ENCODE measurements around the gene PGS1. TPM values are rescaled to one million over a fixed set of nuclear protein-coding genes. Genes with fewer than 3 reads are reported as not detected.

PGS1 gene
- total RNA-seq, 2 donors from 2014 or later: 29.2 to 57.4 TPM

GRCh38 chr17:78399028-78399692 lies 20.7 kb downstream of the PGS1 start:
- 82% methylated on average over 28 of the region's 28 CpGs for WGBS
- Histone ChIP-seq H3K4me1 (replicated peaks) (peaks cover 11% of the 10 kb centered on the region), H3K27me3 (replicated peaks; ENCODE audit: insufficient read depth) (no peaks in the 10 kb centered on the region), H3K9me3 (no peaks in the 10 kb centered on the region), H3K27ac (no peak overlapping the region), H3K4me3 (no peak overlapping the region), H3K36me3 (peaks cover 12 to 14% of the 10 kb centered on the region in 2 donors)
- TF ChIP-seq POLR2A (IDR thresholded peaks at IDR 0.05) (no peak), POLR2AphosphoS5 (IDR thresholded peaks at IDR 0.05) (no peak)
- TF ChIP-seq, protein P1, sequence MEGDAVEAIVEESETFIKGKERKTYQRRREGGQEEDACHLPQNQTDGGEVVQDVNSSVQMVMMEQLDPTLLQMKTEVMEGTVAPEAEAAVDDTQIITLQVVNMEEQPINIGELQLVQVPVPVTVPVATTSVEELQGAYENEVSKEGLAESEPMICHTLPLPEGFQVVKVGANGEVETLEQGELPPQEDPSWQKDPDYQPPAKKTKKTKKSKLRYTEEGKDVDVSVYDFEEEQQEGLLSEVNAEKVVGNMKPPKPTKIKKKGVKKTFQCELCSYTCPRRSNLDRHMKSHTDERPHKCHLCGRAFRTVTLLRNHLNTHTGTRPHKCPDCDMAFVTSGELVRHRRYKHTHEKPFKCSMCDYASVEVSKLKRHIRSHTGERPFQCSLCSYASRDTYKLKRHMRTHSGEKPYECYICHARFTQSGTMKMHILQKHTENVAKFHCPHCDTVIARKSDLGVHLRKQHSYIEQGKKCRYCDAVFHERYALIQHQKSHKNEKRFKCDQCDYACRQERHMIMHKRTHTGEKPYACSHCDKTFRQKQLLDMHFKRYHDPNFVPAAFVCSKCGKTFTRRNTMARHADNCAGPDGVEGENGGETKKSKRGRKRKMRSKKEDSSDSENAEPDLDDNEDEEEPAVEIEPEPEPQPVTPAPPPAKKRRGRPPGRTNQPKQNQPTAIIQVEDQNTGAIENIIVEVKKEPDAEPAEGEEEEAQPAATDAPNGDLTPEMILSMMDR (IDR thresholded peaks at IDR 0.05): no peak
- intact Hi-C loops (cut with DNase I): no loop called here
- DNase-seq (ENCODE audit: low spot score): no peak

DNA sequence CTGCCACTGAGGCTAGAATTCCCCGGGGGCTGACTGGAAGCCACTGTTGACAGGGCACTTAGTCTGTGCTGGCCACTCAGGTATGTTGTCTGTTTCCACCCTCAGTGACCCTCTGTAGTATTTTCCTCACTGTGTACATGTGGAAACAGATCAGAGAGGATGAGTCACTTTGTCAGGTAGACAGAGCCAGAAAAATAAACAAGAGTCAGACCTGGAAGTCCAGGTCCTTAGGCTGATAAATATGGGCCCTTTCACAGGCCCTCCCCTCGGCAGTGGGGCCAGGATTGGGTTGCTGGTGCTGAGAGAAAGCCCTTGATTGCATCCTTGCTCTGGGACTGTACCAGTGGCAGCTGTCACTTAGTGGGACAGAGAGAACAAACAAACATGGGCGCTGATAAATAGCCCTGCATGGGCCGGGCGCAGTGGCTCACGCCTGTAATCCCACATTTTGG lies 21.3 kb downstream of the PGS1 start:
- no peaks in the 10 kb centered on the region for H3K27me3 ChIP-seq (replicated peaks; ENCODE audit: insufficient read depth)
- H3K36me3 ChIP-seq: peaks cover 12 to 14% of the 10 kb centered on the region in 2 donors
- TF ChIP-seq POLR2A (IDR thresholded peaks at IDR 0.05) (no peak), POLR2AphosphoS5 (IDR thresholded peaks at IDR 0.05) (no peak)
- TF ChIP-seq, protein P1 (IDR thresholded peaks at IDR 0.05): no peak
- no peaks in the 10 kb centered on the region for H3K9me3 ChIP-seq
- intact Hi-C loops (cut with DNase I): no loop called here
- DNase-seq (ENCODE audit: low spot score): no peak
- WGBS: 69% methylated on average over 6 of the region's 6 CpGs
- no peak overlapping the region for H3K4me3 ChIP-seq
- H3K4me1 ChIP-seq (replicated peaks): peaks cover 11% of the 10 kb centered on the region
- no peak overlapping the region for H3K27ac ChIP-seq

GRCh38 chr17:78400581-78401240 lies 22.3 kb downstream of the PGS1 start:
- intact Hi-C loops (cut with DNase I): no loop called here
- Histone ChIP-seq H3K27ac (no peak overlapping the region), H3K36me3 (peaks cover 12 to 14% of the 10 kb centered on the region in 2 donors), H3K4me3 (no peak overlapping the region), H3K9me3 (no peaks in the 10 kb centered on the region), H3K4me1 (replicated peaks) (peaks cover 11% of the 10 kb centered on the region), H3K27me3 (replicated peaks; ENCODE audit: insufficient read depth) (no peaks in the 10 kb centered on the region)
- TF ChIP-seq POLR2A (IDR thresholded peaks at IDR 0.05): no peak
- TF ChIP-seq, protein P1 (IDR thresholded peaks at IDR 0.05): no peak
- no peak for TF ChIP-seq POLR2AphosphoS5 (IDR thresholded peaks at IDR 0.05)
- 81% methylated on average over 17 of the region's 17 CpGs for WGBS
- no peak for DNase-seq (ENCODE audit: low spot score)

DNA sequence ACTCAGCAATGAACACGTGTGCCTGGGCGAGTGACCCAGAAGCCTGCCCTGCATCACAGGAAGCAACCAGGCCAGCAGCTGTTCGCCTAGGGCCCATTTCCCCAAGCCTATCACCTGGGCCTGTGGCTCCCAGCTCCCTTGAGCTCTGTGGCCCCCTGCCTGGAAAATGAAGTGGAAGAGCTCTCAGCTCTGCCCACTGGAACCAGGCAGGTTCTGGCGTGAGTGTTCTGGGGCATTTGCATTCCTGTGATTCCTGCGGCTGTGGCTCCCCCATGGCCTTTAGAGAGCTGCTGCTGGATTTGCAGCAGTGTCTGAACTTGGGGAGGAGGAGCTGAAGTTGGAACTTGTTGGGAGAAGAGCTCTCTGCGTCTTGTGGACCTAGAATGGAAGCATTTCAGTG lies 22.8 kb downstream of the PGS1 start:
- WGBS: 49% methylated on average over 6 of the region's 6 CpGs
- H3K27me3 ChIP-seq (replicated peaks; ENCODE audit: insufficient read depth): no peaks in the 10 kb centered on the region
- no peak overlapping the region for H3K27ac ChIP-seq
- H3K36me3 ChIP-seq: peaks cover 12 to 14% of the 10 kb centered on the region in 2 donors
- peaks cover 11% of the 10 kb centered on the region for H3K4me1 ChIP-seq (replicated peaks)
- H3K4me3 ChIP-seq: no peak overlapping the region
- intact Hi-C loops (cut with DNase I): no loop called here
- H3K9me3 ChIP-seq: no peaks in the 10 kb centered on the region
- peak; percentile 52 for DNase-seq (ENCODE audit: low spot score)
- TF ChIP-seq, protein P1 (IDR thresholded peaks at IDR 0.05): no peak
- TF ChIP-seq POLR2AphosphoS5 (IDR thresholded peaks at IDR 0.05): peak; percentile 70

Data from prostate gland (tissue), 2 donors.